ENCODE results near the gene ISLR2. TPM values are rescaled to one million over a fixed set of nuclear protein-coding genes. Genes with fewer than 3 reads are reported as not detected.

ISLR2 gene
- total RNA-seq, 2 donors from 2014 or later: 0.27 TPM

- no peak overlapping the region for H3K9ac ChIP-seq (ENCODE audit: low read depth in 2 of 2, low read length in 2 of 2)
- no peaks in the 10 kb centered on the region for H3K36me3 ChIP-seq
- H3K9me3 ChIP-seq: no peaks in the 10 kb centered on the region
- no peaks in the 10 kb centered on the region for H3K27me3 ChIP-seq
- intact Hi-C loops (cut with DNase I): no loop called here
- peak overlapping the region; percentile 27 for H3K27ac ChIP-seq
- no peaks in the 10 kb centered on the region for H3K4me1 ChIP-seq
- no peak overlapping the region for H3K4me3 ChIP-seq
- DNase-seq: no peak
- TF ChIP-seq CTCF (IDR thresholded peaks at IDR 0.05): no peak
Observed at GRCh38 chr15:74171965-74172541, 41.7 kb downstream of the ISLR2 start.

GRCh38 chr15:74172701-74173379 lies 42.5 kb downstream of the ISLR2 start:
- TF ChIP-seq CTCF (IDR thresholded peaks at IDR 0.05): no peak
- no peak overlapping the region for H3K4me3 ChIP-seq
- H3K9me3 ChIP-seq: no peaks in the 10 kb centered on the region
- no peaks in the 10 kb centered on the region for H3K27me3 ChIP-seq
- peak; percentile 41 for DNase-seq
- H3K4me1 ChIP-seq: no peaks in the 10 kb centered on the region
- peak overlapping the region; percentile 27 for H3K27ac ChIP-seq
- H3K9ac ChIP-seq (ENCODE audit: low read depth in 2 of 2, low read length in 2 of 2): peak overlapping the region in 1 of 2 donors; percentile 35
- intact Hi-C loops (cut with DNase I): no loop called here
- no peaks in the 10 kb centered on the region for H3K36me3 ChIP-seq

- intact Hi-C loops (cut with DNase I): no loop called here
- H3K36me3 ChIP-seq: no peaks in the 10 kb centered on the region
- no peaks in the 10 kb centered on the region for H3K4me1 ChIP-seq
- no peaks in the 10 kb centered on the region for H3K27me3 ChIP-seq
- H3K9me3 ChIP-seq: no peaks in the 10 kb centered on the region
- TF ChIP-seq CTCF (IDR thresholded peaks at IDR 0.05): no peak
- peak within 1 kb of the TSS; percentile 2 for H3K4me3 ChIP-seq
- peak within 1 kb of the TSS; percentile 36 for H3K27ac ChIP-seq
- DNase-seq: no peak
- peak within 1 kb of the TSS; percentile 12 to 35 for H3K9ac ChIP-seq (ENCODE audit: low read depth in 2 of 2, low read length in 2 of 2)
Observed at GRCh38 chr15:74173380-74174218, 43.2 kb downstream of the ISLR2 start, which contains the start of gene ISLR. Gene ISLR (plus strand): TSS chr15:74173710. CDS start chr15:74174859, 1,149 bp downstream.

GRCh38 chr15:74174219-74174957 lies 44.0 kb downstream of the ISLR2 start:
- peak overlapping the region; percentile 36 for H3K27ac ChIP-seq
- DNase-seq: no peak
- intact Hi-C loops (cut with DNase I): no loop called here

More at GRCh38 chr15:74174219-74174957, 44.0 kb downstream of the ISLR2 start:
- H3K4me1 ChIP-seq: no peaks in the 10 kb centered on the region
- H3K9ac ChIP-seq (ENCODE audit: low read depth in 2 of 2, low read length in 2 of 2): peak overlapping the region; percentile 12 to 35
- no peaks in the 10 kb centered on the region for H3K9me3 ChIP-seq
- no peak for TF ChIP-seq CTCF (IDR thresholded peaks at IDR 0.05)
- H3K36me3 ChIP-seq: no peaks in the 10 kb centered on the region
- no peaks in the 10 kb centered on the region for H3K27me3 ChIP-seq
- H3K4me3 ChIP-seq: no peak overlapping the region

Measured in colonic mucosa (tissue), 4 donors.